ENCODE results near the gene EDEM2. TPM values are rescaled to one million over a fixed set of nuclear protein-coding genes. Genes with fewer than 3 reads are reported as not detected.
"Not testable (repeated sequence)": the region's sequence is repeated elsewhere in the genome, so short reads cannot be mapped to it uniquely, and the experiment has no call there.

Gene EDEM2
- total RNA-seq, 2 donors from 2014 or later: 24.6 to 25.3 TPM

- Histone ChIP-seq H3K4me1 (ENCODE audit: control insufficient read depth in 1 of 2, low read depth in 2 of 2) (peaks cover 13 to 22% of the 10 kb centered on the region in 2 donors), H3K4me3 (no peak overlapping the region), H3K27me3 (replicated peaks; ENCODE audit: insufficient read depth) (no peaks in the 10 kb centered on the region), H3K9me3 (no peaks in the 10 kb centered on the region), H3K36me3 (peaks cover 58% of the 10 kb centered on the region), H3K27ac (peak overlapping the region in 1 of 2 donors; percentile 57)
- no peak for ATAC-seq (ENCODE audit: insufficient number of reproducible peaks, low FRiP score, low read depth)
- DNase-seq (ENCODE audit: low spot score): peak; percentile 33
- TF ChIP-seq, protein P1, sequence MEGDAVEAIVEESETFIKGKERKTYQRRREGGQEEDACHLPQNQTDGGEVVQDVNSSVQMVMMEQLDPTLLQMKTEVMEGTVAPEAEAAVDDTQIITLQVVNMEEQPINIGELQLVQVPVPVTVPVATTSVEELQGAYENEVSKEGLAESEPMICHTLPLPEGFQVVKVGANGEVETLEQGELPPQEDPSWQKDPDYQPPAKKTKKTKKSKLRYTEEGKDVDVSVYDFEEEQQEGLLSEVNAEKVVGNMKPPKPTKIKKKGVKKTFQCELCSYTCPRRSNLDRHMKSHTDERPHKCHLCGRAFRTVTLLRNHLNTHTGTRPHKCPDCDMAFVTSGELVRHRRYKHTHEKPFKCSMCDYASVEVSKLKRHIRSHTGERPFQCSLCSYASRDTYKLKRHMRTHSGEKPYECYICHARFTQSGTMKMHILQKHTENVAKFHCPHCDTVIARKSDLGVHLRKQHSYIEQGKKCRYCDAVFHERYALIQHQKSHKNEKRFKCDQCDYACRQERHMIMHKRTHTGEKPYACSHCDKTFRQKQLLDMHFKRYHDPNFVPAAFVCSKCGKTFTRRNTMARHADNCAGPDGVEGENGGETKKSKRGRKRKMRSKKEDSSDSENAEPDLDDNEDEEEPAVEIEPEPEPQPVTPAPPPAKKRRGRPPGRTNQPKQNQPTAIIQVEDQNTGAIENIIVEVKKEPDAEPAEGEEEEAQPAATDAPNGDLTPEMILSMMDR (IDR thresholded peaks at IDR 0.05): no peak
Measured at GRCh38 chr20:35120012-35120701, 27.0 kb downstream of the EDEM2 start.

DNA sequence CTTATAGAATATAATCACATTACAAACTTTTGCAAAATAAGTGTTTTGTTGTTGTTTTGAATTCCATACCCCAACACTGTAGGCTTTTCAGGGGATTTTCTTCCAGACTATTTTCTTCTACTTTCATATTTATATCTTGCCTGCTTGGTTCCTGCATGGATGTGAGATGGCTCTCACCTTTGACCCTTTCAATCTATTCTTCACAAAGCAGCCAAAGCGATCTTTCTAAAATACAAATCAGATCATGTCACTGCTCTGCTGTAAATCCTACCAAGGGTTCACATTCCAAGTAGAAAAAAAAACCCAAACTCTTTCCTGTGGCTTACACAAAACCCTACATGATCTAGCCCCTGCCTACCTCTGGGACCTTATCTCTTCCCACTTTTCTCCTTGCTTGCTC, 29.5 kb downstream of the EDEM2 start:
- Histone ChIP-seq H3K36me3 (peaks cover 45% of the 10 kb centered on the region), H3K4me3 (no peak overlapping the region), H3K9me3 (no peaks in the 10 kb centered on the region), H3K27ac (peak overlapping the region in 1 of 2 donors; percentile 46), H3K27me3 (replicated peaks; ENCODE audit: insufficient read depth) (no peaks in the 10 kb centered on the region), H3K4me1 (ENCODE audit: control insufficient read depth in 1 of 2, low read depth in 2 of 2) (peaks cover 13 to 22% of the 10 kb centered on the region in 2 donors)
- TF ChIP-seq, protein P1 (IDR thresholded peaks at IDR 0.05): no peak
- DNase-seq (ENCODE audit: low spot score) (no peak), ATAC-seq (ENCODE audit: insufficient number of reproducible peaks, low FRiP score, low read depth) (no peak)

GRCh38 chr20:35117196-35117595, 29.9 kb downstream of the EDEM2 start:
- TF ChIP-seq, protein P1 (IDR thresholded peaks at IDR 0.05): no peak
- H3K9me3 ChIP-seq: no peaks in the 10 kb centered on the region
- peaks cover 13 to 22% of the 10 kb centered on the region in 2 donors for H3K4me1 ChIP-seq (ENCODE audit: control insufficient read depth in 1 of 2, low read depth in 2 of 2)
- H3K27ac ChIP-seq: peak overlapping the region in 1 of 2 donors; percentile 46
- peaks cover 41% of the 10 kb centered on the region for H3K36me3 ChIP-seq
- DNase-seq (ENCODE audit: low spot score): no peak
- no peak for ATAC-seq (ENCODE audit: insufficient number of reproducible peaks, low FRiP score, low read depth)
- H3K4me3 ChIP-seq: no peak overlapping the region
- H3K27me3 ChIP-seq (replicated peaks; ENCODE audit: insufficient read depth): no peaks in the 10 kb centered on the region

DNA sequence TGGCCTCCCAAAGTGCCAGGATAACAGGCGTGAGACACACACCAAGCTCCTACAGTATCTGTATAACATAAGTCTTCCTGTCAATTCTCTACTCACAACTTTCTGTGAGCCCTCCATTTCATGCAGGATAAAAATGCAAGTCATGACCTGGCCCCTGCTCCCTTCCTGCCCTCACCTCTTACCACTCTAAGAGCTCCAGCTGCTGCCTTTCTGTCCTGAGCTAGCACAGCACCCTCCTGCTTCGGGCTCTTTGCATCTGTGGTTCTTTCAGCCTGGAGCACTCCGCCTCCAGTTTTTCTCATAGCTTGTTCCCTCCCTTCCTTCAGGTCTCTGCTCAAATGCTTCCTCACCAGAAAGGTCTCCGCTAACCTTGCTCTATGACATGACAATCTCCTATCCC, 30.9 kb downstream of the EDEM2 start:
- Histone ChIP-seq H3K27me3 (replicated peaks; ENCODE audit: insufficient read depth) (no peaks in the 10 kb centered on the region), H3K36me3 (peaks cover 36% of the 10 kb centered on the region), H3K27ac (peak overlapping the region in 1 of 2 donors; percentile 46), H3K4me3 (no peak overlapping the region), H3K9me3 (no peaks in the 10 kb centered on the region), H3K4me1 (ENCODE audit: control insufficient read depth in 1 of 2, low read depth in 2 of 2) (peaks cover 17 to 22% of the 10 kb centered on the region in 2 donors)
- ATAC-seq (ENCODE audit: insufficient number of reproducible peaks, low FRiP score, low read depth): no peak
- DNase-seq (ENCODE audit: low spot score): no peak
- TF ChIP-seq, protein P1 (IDR thresholded peaks at IDR 0.05): no peak

DNA sequence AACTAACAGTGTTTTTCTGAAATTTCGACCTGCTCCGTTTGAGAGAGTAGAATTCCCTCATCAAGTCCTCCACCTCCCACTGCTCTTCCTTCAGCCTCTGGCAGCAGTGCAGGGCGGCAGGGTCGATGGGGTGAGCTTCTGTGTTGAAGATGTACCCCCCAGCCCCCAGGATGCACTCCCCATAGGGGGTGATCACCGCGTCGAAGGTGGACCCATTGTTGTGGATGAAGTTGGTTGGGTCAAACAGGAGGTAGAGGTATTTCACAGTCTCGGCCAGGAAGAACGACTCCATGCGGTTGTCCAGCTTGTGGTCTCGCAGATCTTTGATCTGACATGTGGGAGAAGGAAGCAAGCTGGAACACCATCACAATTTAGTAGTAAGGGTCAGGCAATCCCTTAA, 31.5 kb downstream of the EDEM2 start:
- H3K4me3 ChIP-seq: no peak overlapping the region
- H3K36me3 ChIP-seq: peaks cover 34% of the 10 kb centered on the region
- H3K4me1 ChIP-seq (ENCODE audit: control insufficient read depth in 1 of 2, low read depth in 2 of 2): peaks cover 17 to 21% of the 10 kb centered on the region in 2 donors
- DNase-seq (ENCODE audit: low spot score): no peak
- ATAC-seq (ENCODE audit: insufficient number of reproducible peaks, low FRiP score, low read depth): no peak
- no peak overlapping the region for H3K27ac ChIP-seq
- TF ChIP-seq, protein P1 (IDR thresholded peaks at IDR 0.05): no peak
- H3K27me3 ChIP-seq (replicated peaks; ENCODE audit: insufficient read depth): no peaks in the 10 kb centered on the region
- no peaks in the 10 kb centered on the region for H3K9me3 ChIP-seq

- peaks cover 17% of the 10 kb centered on the region for H3K36me3 ChIP-seq
- not testable (repeated sequence) for ATAC-seq (ENCODE audit: insufficient number of reproducible peaks, low FRiP score, low read depth); H3K27ac ChIP-seq; H3K4me1 ChIP-seq (ENCODE audit: control insufficient read depth in 1 of 2, low read depth in 2 of 2); DNase-seq (ENCODE audit: low spot score); H3K4me3 ChIP-seq; H3K27me3 ChIP-seq (replicated peaks; ENCODE audit: insufficient read depth); H3K9me3 ChIP-seq
Measured at GRCh38 chr20:35112276-35112675, 34.9 kb downstream of the EDEM2 start.

Data from thoracic aorta (tissue), 2 donors.